ENCODE data around the gene PDE8B.
A peak's percentile ranks its signal among the peaks of the same experiment; 100 is the strongest.

Gene PDE8B

DNA sequence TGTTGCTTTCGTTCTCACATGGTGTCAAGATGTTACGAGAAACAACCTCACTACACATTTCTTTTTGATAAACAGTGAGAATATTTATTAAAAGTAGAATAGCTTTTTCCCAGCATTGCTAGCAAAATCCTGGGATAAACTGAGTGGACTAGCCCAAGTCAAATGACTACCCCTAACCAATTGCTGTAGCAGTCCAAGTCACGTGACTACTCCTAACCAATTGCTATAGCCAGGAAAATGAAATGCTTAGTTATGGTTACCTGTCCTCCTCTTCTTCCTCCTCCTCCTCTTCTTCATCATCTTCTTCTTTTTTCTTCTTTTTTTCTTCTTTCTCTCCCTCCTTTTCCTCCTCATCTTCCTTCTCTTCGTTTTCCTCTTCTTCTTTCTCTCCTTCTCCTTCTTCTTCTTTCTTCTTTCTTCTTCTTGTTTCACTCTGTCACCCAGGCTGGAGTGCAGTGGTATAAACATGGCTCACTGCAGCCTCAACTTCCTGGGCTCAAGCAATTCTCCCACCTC, 85.4 kb downstream of the PDE8B start:
- no peak for DNase-seq

DNA sequence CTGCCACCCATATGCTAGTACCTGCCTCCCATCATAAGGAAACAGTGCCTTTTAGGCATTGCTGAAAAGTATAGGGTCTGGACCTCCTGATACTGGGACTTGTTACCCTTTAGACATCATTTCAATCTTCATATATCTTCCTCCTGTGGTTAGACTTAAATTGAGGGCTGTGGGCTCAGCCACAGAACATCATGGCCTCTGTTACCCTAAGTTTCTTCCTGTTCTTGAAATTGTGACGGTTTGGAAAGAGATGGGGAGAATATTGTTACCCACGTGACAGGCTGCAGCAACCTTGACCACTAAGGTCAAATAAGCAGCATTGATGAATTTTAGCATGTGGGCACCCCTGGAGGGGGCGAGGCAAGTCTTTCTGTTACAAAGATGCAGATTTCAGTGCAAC, 87.7 kb downstream of the PDE8B start:
- no peak for DNase-seq

DNA sequence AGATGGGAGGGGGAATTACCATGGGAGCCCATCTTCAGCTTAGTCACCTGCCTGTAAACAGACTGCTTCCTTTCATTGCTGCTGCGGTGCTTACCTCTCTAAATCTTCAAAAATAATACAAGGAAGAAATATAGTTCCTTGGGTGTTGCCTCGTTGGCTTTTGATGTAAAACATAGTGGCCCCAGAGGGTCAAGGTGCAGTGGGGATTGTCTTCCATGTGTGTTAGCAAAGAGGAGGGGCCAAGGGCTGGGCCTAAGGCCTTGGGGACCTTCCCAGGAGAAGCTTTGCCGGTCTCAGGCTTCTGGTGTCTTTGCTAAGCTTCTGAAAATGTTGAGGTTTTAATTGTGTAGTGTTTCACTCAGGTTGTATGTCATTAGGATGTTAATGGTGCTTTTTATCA, 90.0 kb downstream of the PDE8B start:
- no peak for DNase-seq

DNA sequence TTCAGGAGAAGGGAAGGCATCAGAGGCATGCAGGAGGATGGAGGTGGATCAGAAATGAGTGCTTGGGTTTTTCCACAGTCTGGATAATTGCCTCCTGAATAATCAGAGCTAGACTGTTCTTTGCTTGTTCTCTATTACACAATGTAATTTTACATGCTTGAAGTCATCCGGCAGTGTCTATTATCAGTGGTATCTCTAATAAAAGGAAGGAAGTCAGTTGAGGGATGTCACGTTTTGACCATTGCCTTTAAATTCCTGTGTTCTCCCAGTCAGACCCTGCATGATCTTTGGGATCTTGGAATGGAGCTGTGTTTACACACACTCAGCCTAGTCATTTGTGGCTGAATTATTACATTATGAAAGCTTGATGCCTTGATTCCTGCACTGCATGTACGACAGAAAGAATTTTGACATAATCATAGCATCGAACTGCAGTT, 91.0 kb downstream of the PDE8B start:
- peak; percentile 85 for DNase-seq

DNA sequence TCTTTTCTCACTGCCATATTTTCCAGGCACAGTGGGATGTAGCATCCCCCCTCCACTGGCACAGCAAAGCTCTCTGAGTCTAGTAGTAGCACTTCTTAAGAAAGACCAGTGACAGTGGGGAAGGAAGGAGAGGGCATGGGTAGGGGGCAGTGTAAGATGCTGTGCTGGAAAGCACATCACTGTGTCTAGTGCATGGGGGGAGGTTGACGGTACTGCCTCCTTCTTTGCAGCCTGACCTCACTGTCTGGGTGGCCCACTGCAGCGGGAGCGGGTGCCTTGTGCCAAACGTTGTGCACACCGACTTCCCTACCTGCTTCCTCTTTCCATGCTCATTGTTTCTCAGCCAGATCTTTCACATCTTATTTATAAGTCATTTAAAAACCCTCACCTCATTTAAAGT, 91.8 kb downstream of the PDE8B start:
- no peak for DNase-seq

DNA sequence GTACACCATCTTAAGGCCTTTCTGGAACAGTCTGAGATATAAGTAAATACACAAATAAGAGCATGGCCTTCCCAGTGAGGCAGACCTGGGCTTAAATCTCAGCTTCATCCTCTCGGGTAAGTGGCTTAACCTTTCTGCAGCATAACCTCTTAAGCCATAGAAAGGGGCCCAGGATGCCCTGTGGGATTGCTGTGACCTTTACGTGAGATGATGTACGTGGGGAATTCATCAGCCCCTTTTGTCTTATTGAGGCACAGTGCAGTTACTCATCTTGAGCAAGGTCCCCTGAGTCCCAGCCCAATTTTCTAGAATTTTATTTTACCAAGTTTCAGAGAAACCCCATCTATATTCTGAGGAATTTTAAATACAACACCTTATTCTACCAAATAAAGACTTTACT, 92.2 kb downstream of the PDE8B start:
- DNase-seq: no peak

DNA sequence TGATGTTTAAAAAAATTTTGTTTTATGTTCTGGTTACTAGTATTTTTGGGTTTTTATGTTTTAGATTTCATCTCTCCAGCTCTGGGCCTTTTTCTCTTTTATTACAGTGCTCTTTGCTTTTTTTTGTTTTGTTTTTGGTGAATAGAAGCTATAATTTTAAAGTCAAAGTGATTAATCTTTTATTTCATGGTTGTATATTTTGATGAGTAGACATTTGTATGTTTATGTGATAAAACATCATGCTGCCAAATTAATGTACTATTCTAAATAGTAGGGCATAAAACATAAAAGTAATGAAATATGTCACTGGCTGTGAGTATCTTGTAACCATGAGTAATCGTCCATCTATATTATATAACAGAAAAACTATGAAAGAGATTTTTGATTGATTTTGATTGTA, 93.9 kb downstream of the PDE8B start:
- DNase-seq: no peak

DNA sequence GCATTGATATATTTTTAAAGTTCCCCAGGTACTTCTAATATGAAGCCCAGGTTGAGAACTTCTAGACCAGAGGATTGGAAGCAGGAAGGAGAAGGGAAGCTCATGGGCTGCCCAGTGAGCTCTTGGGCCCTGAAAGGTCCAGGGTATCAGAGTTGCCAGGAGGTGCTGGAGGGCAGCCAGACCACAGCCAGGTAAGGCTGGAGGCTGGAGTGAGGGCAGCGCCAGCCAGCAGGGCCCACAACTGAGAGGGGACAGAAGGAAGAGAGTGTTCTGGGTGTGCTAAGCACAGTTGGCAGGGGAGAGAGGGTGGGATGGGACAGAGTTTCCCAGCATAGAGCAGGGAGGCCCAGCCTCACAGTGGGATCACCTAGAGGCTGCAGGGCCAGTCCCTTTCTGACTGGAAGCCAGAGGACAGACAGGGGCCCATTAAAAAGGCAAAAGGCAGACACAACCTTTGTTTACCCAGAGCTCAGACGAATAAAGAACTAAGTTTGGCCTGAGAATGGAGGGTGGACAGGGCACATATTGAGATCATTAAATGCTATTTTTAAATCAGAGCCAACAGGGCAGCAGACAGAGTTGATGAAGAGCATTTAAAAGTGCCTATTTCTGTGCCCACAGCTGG, 94.9 kb downstream of the PDE8B start:
- no peak for DNase-seq

DNA sequence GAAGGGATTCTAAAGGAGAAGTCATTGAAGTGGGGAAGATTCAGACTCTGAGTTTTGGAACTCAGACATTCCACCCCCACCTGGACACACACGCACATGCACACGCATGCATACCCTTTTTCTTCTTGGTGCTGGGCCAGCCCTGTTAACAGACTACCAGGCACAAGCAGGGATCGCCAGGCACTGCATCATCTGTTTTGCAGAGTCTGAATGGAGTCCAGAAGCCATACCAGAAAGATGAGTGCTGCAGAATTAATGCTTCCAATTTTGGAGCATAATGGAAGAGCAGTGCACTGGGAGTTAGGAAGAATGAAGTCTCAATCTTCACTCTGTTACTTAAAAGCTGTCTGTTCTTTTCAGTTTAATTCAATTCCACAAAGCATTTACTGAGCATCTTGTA, 95.5 kb downstream of the PDE8B start:
- peak; percentile 75 for DNase-seq

DNA sequence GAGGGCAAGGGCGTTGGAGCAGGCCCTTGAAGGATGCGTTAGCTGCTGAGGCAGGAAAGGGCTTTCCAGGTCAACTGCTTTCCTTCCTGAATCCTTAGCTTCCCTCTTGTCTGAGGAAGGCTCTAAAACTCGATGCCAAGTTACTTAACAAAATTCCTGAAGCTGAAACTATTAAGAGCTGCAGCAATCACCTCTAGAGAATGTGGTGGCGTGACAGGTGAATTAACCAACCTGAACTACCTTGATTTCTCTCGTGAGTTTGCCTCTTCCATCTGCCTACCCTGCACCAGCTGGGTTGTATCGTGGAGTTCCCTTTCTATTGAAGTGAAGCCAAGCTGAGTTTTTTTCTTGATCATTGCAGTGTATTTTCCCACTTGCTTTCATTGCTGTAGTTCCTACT, 96.1 kb downstream of the PDE8B start:
- DNase-seq: no peak

DNA sequence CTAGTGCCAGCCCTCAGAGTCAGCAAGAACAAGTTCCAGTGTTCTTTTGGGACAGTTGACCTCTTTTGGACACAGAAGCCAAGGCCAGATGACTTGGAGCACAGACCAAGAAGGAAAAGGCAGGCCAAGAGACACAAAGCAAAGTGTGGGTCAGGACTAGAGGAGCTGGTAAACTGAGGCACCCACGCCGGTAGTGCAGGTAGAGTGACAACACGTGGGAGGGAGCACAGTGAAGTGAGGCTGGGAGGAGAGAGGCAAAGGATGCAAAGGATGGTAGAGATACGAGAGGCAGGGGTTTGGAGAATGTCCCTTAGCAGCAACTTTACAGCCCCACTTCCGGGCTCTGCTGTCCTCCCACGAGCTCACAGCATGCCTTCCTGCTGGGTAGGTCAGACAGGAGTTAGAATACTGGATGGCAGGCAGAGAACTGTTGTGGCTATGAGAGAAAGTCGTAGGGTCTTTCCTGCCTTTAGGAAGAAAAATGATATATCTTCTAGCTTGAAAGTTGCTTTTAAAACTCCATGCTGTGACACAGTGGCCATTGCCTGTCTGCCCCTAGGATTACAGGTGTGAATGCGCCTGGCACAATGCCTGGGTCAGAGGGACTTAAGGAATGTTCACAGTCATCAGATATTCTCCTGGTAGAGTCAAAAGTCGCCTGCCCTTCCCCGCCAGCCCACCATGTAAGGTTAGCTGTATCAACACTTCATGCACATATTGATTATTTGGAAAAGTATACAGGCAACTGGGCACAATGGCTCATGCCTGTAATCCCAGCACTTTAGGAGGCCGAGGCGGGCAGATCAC, 97.9 kb downstream of the PDE8B start:
- no peak for DNase-seq

DNA sequence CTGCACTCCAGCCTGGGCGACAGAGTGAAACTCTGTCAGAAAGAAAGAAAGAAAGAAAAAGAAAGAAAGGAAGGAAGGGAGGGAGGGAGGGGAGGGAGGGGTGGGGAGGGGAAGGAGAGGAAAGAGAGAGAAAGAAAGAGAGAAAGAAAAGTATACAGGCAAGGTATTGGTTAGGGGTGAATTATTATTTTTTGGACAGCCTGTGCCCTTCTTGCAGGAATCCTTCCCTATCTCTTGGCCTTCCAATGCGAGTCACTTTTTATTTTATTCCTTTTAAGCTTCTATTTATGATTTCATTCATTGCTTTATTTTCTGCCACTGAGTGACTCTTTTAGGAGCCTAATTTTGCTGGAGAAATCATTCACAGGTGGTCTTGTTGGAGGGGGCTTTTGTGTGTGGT, 98.7 kb downstream of the PDE8B start:
- DNase-seq: no peak

DNA sequence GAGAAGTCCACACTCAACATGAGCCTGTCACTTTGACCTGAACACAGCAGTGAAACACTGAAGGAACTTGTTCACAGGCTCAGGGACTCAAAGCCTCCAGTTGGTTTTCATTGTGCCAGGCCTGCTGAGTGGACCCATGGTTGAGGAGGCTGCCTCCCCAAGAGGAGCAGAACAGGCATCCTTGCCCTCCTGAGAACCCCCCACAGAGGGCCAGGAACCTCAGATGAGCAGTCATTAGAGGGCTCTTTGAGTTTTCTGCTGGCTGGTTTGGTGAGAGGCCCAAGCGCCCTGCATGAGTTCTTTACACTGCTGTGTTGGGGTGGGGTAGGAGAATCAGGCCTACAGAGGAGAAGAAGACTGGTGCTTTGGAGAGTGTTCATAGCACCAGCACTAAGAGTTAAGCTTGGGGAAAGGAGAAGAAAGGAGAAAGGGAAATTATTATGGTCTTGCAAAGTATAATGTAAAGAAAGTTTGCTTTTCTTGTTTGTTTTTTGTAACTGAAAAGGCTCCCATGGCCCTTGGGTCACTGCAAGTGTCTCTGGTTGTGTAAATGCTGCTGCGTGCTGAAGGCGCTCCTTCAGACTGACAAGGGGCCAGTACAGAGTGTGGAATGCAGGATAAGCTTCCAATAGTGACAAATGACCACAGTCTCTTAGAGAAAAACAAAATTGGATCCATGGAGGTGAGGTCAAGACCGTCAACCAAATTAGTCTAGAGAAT, 100.2 kb downstream of the PDE8B start:
- no peak for DNase-seq

DNA sequence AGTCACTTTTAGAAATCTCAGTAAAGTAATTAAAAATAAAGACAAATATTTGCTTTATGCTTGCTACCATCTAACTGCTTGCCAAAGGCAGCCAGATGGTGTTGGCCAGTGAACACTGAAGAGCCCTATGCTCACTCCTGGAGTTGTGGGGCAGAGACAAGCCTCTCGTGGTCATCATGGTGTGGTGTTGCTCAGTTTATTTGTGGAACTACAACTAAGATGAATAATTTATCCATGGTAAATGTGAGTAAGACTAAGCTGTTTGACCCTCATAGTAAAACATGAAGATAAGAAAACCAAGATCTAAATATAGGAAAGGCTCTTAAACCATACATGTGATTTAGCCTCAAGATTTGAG, 100.7 kb downstream of the PDE8B start:
- no peak for DNase-seq

DNA sequence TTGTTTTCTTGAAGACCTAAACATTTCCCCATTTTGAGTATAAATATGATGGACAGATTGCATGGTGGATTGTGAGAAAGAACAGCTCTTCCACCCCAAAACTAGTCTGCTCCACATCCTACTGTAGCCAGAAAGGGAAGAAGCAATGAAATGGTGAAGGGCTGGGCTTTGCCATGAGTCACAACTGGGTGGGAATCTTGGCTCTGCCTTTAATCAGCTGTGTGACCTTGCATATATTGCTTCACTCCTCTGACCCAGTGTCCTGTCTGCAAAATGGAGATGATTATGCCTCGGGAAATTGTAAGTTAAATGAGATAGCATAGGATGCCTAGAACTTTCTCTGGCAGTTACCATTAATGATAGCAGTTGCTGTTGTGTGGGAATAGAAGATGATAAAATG, 101.9 kb downstream of the PDE8B start:
- DNase-seq: peak; percentile 9

DNA sequence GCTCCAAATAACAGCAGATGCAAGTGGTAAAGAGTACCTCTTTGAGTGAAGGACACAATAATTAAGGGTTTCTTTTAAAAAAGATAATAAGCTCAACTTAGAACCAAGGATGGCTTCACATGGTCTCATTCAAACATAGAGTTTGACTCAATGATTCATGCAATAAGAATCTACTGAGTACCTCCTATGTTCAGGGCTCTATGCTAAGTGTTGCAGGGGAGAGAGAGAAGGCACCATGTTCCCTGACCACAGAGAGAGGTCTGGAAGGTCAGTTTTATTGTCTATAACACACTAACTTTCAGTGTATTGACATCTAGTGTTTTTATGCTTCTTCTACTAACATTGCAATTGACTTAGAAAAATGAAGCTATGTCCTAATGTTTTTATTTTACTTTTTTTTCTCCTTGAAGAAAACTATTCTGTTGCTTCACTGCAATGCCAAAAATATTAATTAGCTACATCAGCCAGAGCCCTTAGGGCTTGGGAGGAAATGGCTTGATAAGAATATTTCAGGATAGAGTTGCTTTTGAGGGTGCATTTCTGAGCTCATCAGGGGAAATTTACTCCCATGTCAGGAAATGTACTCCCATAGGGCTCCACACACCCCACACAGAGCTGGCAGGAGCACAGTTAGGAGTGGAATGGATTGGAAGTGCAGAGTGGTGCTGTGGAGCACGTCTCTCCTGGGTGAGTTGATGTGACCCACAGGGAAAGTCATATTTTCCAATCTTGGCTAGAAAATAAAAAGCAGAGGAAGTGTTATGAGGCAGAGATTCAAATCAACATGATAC, 106.6 kb downstream of the PDE8B start:
- peak; percentile 20 for DNase-seq

DNA sequence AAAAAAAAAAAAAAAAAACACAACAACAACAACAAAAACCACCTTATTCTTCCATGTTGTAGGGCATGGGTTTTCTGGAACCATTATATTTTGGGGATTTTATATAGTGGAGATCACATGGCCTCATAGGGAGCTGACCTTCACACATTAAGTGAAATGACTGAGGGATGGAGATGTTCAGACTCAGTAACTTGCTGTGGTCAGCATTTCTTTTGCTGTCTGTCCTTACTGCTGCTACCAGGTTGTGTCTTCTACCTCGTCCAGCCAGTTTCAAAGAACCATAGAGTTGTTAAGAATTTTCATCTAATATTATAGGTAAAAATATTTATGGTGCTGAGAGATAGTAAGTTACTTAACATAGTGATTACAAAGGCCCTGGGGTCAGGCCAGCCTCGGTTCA, 107.6 kb downstream of the PDE8B start:
- DNase-seq: no peak

DNA sequence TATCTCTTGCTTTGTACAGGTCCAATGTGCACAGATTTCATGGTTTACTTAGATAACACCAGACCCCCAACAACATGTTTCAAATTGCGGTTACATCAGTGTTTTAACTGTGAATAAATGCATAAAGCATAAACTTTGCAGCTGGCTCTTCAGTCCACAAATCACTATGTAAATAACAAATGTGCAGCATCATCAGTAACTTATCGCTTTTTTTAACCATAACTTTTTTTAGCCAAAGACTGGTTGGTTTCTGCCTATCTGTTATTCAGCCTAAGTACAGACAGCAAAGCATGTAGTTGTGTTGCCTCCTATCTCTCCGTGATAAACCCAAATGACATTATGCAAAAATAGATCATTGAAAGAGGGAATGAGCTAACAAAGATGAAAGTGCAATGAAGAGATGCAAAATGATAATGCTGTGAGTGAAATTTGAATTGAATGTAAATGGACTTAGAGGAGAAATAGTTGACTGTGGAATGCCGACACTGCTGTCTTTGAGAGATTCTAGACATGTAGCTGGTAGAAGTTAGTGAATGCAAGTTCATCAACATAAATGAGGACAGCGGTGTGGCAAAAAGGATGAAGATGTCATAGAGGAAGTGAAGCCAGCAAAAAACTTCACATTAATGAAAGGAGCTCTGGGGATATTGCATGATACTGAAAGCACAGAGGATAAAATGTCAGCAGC, 108.8 kb downstream of the PDE8B start:
- DNase-seq: no peak

DNA sequence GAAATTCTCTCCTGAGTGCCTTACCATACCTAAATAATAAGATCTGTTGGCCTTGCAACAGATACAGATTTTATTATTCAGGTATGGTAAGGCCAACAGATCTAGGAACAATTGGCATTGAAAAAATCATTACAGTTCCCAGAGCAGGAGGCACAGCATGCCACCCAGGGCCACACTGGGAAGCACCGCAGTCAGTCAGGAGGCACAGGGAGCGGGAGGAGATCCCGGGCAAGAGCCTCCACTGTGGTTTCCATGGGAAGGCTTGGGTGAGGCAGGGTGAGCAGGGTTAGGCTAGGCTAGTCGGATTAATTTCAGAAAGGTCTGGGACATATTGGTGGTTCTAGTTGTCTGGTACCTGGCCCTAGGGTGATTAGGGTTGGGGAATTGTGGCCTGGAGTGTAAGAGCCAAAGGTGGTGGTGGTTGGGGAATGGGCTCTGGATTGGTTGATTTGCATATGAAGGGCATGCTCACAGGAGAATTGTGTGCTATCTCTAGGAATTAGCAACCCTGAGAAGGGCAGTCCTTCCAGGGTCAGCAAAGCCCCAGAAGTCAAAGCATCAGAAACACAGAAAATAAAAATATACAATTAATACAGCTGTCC, 111.4 kb downstream of the PDE8B start:
- no peak for DNase-seq

DNA sequence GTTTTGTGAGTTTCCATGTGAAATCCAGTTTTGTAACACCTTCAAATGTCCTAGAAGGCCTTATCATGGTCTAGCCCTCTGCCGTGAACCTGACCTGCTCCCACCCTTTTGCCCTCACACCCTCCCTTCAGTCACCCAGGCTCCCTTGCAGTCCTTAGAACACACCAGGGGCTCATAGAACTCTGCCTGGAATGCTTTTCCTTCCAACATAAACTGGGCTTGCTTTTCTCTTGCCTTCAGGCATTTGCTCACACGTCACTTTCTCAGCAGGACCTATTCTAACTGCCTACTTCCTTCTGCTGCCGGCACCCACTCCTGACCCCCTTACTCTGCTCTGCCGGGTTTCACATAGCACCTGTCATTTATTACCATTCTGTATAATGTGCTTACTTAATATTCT, 111.9 kb downstream of the PDE8B start:
- no peak for DNase-seq

DNA sequence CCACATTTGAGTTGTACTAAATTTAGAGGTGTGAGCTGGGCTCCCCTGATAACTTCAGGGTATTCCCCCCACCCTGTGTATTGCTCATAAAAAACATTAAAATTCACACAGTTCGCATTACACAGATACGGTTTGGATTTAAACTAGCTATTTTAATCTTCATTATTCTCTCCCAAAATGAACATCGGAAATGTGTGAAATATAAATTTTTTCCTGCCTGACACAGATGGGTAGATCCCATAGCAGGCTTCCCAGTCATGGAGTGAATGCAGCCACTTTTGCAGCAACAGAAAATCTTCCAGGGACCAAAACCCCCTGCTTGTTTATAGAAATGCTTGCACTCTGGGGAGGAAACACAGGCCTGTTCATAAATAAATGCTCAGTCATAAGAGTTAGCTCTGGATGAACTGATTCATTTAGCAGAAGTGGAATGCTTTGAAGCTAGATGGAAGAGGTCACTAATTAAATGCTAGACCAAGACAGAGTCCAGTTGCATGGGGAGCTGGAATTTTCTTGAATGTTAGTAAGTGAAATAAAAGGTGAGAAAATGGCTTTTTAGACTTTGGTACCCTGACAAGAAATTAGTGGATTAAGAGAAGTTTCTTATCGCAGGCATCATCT, 115.6 kb downstream of the PDE8B start:
- DNase-seq: no peak
